Right lung (tissue), 5 donors: ENCODE data around the gene PAX6. TPM values are rescaled to one million over a fixed set of nuclear protein-coding genes. Genes with fewer than 3 reads are reported as not detected.

ENCODE experiments used
- DNase-seq, 2 donors: peaks; one replicate each; pipeline ENCODE4 v3.0.0-alpha.2; 2013
- polyA plus RNA-seq, 5 donors: library from polyadenylated mRNA; unstranded; fragments of 120-200 nt; gene quantifications; one replicate each; pipeline versions ENCODE4 v1.2.1 to v1.2.3, GENCODE V29; 2013; ENCODE audit warnings: inconsistent platforms in 1 of 5, low replicate concordance in 1 of 5; ENCODE audit not compliant: insufficient read length in 5 of 5, insufficient read depth in 1 of 5

The PAX6 gene
- polyA plus RNA-seq, 5 donors = 0.13 to 0.22 (median 0.16) TPM; not detected in 1

DNA sequence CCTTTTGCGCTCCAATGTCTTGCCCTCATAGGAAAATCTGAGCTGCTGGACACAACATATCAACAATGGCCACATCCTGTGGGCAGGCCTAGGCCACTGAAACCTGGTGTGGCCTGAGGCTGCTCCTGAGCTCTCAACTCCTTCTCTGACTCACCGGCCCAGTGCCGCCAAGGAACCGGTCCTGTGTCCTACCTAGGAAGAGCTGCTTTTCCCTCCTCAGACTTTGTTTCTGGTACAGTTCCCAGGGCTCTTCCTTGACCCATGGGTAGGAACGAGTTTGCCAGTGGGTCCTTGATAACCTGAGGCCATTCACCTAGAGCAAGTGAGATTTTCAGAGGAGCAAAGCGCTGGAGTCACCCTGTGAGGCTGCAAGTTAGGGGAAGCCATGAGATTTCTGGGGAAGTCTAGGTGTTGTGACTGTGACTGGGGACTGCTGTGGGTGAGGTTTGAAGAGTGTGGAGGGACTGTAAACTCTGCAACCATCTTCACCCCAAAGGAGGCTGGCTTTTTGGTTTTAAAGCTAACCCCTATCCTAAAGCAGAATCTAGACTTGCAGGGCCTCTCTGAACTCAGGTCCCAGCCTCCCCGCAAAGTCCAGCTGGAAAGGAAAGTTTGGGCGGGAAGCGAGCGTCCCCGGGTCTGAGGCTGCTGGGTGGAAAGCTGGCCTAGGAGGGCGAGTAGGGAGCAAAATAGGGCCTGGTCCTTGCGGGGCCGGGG, 12.0 kb upstream of the PAX6 start:
- DNase-seq = no peak

DNA sequence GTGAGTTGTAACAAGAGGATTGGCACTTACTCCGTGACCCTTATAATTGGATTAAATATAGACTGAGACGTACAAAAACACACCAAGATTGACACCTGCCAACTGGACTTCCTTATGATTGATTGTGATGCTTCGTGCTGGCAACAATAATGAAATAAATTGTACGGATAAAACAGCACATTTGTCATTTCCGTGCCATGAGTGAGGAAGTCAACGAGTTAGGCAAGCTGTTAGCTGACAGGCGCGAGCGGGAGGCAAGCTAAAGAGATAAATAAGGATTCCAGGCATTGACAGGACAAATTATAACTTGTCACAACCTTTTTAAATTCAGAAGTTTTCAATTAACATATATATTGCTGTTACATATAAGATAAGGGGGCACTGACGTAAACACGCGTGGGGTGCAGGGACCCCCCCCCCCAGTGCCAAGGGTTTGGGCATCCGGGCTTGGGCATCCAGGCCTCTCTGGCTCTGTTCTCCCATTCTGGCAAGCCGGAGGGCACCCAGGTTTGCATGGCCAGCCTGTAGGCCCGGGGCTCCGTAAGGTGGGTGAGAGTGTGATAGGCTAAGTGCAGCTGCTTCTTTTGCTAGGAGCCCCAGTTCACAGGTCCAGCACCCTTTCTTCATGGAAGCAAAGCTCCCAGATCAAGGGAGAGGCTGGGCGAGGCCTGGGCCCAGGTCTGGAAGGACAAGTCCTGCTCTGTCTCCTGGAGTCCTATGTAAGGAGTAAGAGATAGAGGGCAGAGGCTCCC, 11.2 kb upstream of the PAX6 start:
- DNase-seq = no peak

DNA sequence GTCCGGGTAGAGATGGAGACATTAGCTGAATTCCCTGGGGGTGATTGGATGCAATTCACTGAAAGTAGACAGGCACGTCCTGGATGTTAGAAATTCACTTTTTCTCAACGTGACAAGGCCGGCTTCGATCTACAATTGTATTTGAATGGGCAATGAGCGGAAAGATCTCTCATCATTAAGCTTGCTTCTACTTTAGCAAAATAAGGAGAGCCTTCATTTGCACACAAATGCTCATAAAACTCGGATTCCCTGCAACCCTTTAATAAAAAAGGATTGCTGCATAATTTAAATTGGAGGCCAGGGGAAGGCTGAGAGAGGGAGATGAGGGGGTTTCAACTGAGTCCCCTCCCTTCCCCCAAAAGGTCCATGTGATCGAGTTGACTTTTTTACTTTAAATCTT, 10.6 kb upstream of the PAX6 start:
- no peak for DNase-seq

DNA sequence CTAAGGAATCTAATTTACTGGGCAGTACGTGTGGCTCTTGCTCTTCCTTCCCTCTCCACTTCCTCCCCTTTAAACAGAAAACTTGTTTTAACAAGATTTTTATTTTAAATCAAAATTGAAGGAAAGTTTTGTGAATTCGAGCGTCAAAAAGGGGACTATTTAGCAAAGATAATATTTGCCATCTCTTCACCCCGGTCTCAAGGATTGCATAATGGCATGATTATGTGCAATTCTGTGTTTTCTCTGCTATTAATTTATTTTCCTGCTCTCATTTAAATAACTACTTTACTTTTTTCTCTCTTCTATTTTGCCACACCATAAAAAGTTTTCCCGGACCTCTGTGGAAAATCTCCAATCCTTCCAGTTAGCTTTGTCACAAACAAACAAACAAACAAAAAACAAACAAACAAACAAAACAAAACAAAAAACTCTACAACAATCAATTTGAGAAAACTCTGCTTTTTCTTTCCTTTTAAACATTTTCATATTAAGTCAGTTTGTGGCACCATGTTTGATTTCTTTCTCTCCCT, 10.2 kb upstream of the PAX6 start:
- DNase-seq = no peak

DNA sequence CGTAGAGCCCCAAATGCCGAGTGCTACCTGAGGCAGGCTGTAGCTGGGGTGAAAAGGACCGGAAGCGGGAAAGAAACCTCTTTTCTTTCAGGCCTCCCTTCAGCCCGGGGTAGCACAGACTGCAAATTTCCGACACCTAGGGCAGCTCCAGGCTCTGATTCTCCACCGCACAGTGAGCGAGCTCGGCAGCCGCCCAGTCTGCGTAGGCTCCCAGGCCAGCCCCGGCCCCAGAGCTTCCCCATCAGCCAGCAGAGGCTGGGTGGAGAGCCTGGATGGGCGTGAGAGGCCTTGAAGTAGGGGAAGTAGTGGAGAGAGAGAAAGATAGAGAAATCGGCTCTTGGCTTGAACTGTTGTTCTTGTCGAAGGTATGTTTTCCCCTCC, 9.3 kb upstream of the PAX6 start:
- DNase-seq = no peak

DNA sequence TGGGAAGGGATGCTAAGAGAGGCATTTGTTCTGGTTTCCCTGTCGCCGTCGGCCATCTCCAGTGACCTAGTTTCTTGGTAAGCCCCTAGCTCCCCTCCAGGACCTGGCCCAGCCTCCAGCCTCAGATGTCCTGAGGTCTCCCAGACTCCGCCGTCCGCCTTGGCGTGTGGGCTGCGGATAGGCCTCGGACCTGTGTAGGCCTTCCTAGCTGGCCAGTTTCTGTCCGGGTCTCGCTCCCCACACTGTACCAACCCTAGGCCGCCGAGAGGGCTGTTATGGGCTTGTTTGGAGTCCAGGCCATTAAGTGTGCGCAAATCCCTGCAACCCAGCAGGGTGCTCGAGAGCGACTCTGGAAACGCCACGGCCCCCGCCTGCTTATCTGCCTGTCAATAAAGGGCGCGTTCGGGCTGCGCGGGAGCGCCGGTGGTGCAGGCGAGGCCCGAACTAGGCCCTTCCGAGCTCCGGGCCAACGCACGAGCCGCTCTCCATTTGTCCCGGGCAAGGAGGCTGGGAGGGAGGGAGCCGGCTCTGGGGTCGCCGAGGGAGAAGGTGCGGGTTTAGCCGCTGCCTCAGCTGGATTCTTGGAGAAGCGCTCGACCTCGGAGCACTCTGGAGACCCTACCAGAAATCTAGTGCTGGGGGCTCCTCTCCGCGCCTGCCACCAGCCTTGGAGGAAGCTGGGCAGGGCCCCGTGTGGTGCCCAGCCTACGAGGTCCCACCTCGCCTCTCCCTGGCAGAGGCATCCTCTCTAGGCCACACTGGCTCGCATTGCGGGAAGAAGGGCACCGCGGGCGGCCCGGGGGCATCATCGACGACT, 8.7 kb upstream of the PAX6 start:
- DNase-seq = no peak

DNA sequence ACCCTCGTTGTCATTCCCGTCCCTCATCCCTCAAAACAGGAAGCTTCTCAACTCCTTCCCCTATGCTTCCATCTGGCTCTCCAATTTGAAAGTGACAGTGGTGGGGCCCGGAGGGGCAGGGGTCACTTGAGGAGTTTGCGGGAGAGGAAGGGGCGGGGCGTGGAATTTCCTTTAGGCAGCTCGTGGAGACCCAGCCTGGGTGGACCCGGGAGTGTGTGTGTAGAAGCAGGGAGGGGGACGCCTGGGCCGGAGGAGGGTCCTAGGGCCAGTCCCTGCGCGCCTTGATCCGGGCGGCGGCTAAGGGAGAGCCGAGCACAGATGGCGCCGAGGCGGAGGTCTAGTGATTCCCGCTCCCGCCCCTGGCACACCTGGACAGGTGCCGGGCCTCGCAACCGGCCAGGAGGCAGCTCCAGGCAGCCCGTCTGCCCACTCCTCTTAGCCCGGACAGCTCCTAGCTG, 7.8 kb upstream of the PAX6 start:
- DNase-seq = no peak

DNA sequence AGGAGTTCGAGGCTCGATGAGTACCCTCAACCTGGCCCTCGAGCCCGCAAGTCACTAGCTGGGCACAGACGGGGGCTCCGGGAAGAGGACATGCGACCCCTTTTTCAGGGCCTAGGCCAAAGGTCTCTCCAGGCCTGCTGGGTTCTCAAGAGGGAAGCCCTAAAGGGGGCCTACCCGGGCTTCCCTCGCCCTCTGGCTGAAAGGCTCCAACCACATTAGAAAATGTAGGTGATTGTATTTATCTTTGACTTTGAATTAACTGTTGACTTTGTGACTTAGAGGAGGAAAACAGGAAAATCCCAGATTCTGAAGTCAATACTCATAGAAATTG, 7.3 kb upstream of the PAX6 start:
- DNase-seq = no peak

DNA sequence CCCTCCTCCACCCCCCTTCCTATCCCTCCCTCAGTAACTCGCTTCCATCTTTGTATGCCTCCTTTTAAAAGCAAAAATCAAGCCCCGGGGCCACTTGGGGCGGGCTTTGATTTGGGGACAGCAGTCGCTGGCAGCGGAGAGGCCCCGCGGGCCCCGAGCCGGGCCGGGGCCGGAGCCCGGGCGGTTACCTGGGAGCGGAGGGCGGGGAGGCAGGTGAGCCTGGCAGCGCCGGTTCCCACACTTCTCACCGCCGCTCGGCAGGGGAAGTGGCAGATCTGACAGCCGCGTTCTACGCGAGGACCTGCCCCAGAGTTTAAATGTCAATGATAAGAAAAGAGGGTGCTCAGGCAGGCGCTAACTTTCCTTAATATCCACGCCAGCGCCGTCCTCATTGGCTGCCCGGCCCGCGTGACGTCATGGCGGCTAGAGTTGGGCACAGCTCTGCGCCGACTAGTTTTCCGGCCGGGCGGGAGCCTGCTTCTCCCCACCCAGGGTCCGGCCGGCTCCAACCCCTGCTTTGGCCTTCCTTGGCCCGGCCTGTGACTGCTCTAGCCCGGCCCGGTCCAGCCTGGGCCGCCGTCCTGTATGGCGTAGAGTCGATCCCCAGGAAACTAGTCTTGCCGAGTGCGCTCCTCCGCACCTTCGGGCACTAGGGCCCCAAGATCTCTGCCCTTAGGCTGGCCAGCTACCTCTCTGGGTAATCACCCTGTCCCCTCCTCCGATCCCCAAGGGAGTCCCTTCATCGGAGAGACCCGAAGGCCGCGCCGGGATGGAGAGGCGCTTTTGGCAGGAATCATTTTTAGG, 6.7 kb upstream of the PAX6 start:
- DNase-seq = no peak

DNA sequence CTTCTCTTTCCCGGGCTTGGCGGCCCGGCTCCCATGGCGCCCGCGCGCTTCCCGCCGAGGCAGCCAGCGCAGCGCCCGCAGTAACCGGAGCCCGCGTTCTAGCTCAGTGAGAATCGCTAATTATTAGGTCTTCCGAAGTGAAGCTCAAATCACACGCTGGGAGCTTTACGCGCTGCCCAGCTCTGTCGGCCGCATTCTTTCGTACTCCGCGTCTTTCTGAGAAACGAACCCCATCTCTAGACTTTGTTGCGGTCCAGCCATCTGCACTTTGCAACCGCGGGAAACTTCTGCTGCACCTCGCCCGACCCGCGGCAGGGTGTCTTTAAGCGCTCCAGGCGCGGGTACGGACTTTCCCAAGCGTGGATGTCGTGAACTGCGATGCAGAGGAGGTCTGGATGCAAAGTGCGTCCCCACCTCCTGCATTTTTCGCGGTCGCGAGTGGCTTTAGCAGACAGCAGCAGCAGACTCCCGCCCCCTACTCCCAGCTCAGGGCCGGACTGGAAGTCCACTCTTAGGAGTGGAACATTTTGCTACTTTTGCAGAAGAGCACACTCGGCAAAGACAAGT, 6.0 kb upstream of the PAX6 start:
- DNase-seq = no peak

DNA sequence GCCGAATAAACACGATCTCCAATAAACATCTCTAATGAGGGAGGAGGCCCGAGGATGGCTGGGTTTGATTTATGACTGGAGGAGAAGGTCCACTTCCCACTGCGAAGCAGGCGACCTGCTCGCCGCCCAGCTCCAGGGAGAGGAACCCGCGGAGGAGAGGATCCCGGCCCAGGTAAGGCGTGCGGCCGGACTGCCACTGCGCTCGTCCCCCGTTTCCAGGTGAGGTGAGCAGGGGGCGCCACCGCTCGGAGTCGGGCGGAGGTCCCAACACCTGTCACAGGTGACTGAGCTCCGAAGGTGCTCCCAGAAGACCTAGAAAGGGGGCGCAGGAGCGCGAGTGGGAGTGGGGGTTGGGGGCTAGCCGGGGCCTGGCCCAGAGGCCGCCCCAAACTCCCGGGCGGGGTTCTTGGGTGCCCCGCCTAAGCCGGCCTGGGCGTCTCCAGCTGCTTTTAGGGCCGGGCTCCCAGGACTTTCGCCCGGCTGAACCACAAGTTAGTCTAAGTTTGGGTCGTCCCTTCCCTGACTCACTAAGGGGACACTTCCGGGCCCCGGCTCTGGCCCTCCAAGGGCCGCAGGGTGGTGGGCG, 5.4 kb upstream of the PAX6 start:
- no peak for DNase-seq

DNA sequence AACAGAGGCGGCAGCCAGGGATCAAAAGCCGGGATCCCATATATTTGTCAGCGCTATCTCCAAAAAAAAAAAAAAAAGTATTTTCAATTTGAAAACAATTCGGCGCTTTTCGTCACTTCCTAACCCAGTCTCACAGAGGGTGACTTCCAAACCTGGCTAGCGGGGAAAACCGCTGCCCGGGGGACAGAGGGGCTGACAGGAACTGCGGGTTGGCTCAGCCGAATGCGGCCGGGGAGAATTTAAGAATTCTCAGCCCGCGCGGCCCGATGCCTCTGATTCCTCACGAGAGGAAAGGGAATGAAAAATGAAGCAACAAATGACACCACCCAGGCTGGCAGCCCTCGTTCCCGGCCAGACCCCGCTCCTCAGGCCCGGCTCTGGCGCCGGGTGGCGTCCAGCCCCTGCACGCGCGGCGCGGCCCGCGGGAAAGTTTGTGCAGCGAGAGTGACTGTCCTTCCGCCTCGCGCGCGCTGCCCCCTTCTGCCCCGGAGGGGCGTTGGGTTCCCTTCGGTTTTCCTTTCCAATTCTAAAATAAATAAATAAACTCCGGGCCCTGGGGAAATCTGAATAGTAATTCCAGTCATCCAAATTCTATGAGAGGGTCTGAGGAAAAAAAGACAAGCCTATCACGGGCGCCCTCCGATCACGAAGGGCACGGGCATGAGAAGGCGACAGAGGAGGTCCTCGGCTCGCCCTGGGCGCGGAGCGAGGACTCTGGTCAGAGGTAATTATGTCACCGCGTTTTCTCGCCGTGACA, 4.8 kb upstream of the PAX6 start:
- DNase-seq = no peak

DNA sequence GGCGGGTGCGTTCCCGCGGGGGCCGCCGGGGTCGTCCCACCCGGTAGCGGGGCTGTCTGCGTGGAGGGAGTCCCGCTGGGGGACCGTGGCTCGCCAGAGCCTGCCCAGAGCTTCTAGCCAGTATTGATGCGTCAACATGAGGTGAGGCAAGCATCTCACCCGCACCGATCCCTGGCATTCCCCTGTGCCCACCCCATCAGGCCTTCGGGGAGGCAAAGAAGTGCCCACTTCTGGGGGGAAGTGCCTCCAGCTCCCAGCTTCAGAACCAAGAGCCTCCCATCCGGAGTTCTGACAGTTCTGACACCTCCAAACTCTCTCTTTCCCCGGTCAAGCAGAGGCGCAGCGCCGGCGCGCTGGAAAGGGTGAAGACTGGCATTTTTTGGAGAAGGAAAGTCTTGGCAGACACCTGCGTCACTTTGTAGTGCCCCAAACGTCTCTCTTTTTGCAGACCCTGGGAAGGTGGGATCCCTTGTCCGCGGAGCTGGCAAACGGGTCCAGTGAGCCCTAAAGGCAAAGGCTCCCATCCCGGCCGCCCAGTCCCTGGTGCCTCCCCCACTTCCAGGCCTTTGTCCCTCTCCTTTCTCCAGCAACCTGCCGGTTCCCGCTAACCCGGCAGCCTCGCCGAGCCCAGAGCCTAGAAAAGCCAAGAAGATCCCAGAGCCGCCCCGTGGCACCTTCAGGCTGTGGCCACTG, 3.2 kb upstream of the PAX6 start:
- no peak for DNase-seq

DNA sequence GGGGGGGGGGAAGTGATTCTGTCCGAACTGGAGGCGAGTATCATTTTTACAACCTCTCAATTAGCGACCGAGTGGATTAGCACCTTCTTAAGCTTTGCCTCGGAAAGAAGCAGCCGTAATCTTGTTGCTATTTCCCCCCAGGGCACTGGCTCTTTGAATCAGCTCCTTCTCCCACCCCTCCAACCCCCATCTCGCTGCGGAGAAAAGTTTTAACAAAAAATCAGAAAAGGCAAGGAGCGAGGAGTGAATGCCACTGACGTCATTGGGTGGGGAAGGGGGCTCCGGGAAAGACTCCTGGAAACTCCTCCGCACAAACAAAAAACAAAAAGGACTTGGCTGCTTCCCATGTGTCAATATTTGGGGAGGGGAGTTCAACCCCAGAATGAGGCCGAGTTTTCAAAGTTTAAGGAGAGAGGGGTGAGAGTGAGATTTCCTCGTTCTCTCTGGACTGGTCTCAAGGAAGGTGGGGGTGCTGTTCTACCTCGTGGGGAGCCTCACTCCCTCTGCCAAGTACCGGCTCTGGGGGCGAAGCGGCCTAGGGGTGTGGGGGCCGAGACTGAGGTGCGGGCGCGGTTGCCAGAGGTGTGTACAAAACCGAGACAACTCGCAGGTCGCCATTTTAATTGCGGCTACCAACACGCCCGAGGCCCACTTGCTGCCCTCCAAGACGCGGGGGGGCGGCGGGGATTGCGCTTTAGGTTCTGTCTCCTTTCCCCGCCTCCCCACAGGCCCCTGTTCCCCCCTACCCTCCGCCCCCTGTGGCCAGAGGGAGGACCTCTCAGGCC, 2.5 kb upstream of the PAX6 start:
- no peak for DNase-seq

DNA sequence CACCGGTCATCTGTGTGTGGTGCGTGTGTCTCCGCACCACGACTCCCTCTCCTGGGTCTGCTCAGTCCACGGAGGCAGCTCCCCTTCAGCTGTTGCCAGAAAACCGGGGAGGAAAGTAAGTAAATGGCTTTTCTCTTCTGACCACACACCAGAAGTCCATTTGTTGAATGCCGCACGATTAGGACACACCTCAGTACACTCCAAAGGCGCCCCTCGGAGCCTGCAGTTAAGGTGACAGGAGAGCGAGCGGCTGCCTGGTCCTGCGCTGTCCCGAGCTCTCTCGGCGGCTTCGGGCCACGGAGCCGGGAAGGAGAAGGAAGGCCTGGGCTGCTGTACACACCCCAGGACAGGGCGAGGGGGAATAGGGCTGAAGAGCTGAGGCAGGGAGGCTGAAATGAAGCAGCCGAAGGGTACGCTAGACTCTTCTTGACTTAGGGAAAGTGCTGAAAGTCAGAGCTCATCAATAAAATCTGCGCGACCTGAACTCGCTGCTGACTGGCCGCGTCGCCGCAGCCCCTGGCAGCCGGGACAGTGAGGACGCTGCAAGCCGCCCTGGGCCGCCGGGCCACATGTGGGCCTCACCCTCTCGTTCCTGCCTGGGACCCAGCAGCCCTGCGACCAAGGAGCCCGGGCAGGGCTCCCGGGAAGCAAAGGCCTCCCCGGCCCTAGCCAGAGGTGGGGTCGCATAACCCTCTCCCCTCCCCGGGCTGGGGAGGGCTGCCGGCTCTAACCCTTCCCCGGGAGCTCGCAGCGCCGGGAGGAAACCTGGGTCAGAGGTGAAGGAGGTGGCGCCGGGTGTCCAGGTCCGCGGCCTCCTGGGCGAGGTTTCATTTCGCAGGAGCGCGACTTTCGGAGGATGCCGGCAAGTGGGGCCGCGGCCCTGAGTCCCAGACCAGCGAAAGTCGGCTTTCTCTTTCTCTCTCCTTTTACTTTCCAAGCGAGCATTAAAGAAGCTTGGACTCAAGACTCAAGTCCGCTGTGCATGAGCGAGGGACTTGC, 1.6 kb upstream of the PAX6 start:
- DNase-seq = no peak

DNA sequence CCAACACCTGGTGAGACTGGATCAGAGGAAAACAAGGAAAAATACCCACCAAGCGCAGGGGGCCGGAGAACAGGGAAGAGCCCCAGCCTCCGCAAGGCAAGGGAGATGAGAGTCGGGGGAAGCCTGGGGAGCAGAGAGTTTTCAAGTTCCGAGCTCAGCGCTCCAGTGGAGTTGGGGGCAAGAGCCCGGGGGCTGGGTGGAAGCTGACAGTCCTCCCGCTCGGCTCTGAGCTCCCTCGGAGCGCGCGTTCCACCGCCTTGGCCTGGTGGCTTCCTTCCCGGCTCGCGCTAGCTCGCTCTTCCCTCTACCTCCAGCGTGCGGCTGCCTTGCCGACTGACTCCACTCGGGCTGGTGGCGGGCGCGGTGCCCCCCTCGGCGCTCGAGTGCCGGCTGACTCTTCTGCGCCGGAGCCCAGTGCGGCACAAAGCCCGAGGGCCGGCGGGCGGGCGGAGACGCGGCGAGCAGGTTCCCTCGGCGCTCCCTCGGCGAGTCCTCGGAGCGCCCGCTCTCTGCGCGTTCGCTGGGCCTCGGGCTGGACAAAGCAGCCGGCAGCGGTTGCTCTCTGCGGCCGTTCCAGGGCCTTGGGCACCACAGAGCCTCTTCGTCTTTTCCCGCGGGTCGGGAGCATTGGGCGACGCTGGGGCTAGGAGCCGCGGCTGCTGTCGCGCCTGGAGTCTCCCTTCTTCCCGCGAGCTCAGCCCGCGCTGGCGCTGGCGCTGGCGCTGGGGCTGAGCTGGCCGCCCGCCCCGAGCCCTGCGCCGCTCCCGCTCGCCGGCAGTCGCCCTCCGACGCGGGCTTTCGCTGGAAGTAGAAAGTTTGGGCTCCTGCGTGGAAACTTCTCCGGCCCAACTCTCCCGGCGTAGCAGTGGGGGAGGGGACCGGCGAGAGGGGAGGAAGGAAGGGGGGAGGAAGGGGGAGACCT, 1.0 kb downstream of the PAX6 start:
- DNase-seq = peak in 1 of 2 donors; percentile 54
